Adrenal gland (tissue), 12 donors: ENCODE results near the gene KLHL22. TPM values are rescaled to one million over a fixed set of nuclear protein-coding genes. Genes with fewer than 3 reads are reported as not detected.
"Not testable (repeated sequence)": the region's sequence is repeated elsewhere in the genome, so short reads cannot be mapped to it uniquely, and the experiment has no call there.

Experiments used
- DNase-seq, 7 donors: peaks; one replicate each; pipeline ENCODE4 v3.0.0-alpha.2; 2019 to 2020
- H3K27ac ChIP-seq, 5 donors: fragments of 200-600 bp; sonication (generic) in 4 of 5; 1 replicate in 3 of 5; 2 replicates in 2 of 5; pipeline versions ENCODE4 v1.5.1 to v1.8.0; 2016 to 2020; ENCODE audit warnings: mild to moderate bottlenecking in 1 of 5
- H3K27me3 ChIP-seq: fragments of 200-600 bp; 2 replicates; pipeline ENCODE4 v1.8.0; 2021
- H3K36me3 ChIP-seq, 2 donors: fragments of 200-600 bp; replicated peaks in 1 of 2; 1 replicate in 1 of 2; 2 replicates in 1 of 2; pipeline versions ENCODE4 v1.5.1 to v1.8.0; 2018 to 2022
- H3K4me1 ChIP-seq, 2 donors: fragments of 200-600 bp; replicated peaks in 1 of 2; 1 replicate in 1 of 2; 2 replicates in 1 of 2; pipeline versions ENCODE4 v1.5.1 to v1.8.0; 2018 to 2021
- H3K4me3 ChIP-seq, 4 donors: fragments of 200-600 bp; sonication (generic) in 3 of 4; one replicate each; pipeline ENCODE4 v1.5.1; 2016 to 2018
- H3K9me3 ChIP-seq, 3 donors: fragments of 200-600 bp; sonication (generic) in 1 of 3; replicated peaks in 1 of 3; 1 replicate in 2 of 3; 2 replicates in 1 of 3; pipeline versions ENCODE4 v1.5.1 to v1.8.0; 2016 to 2021
- POLR2A ChIP-seq, 2 donors: fragments of 450-650 bp; IDR thresholded peaks; one replicate each; pipeline ENCODE4 v1.6.1; 2017; ENCODE audit warnings: antibody characterized with exemption in 2 of 2, mild to moderate bottlenecking in 2 of 2, moderate library complexity in 1 of 2
- WGBS, 4 donors: extraction: QIAGEN DNeasy Blood & Tissue Kit in 2 of 4; methylation state at CpG; one replicate each; pipeline versions ENCODE4 v1.1.5 to v1.1.7; 2013 to 2017; 5-methylcytosine and 5-hydroxymethylcytosine counted together
- intact Hi-C, 2 donors: fragments of 100-400 bp; cut with DNase I; formaldehyde crosslinking; loops; one replicate each; pipeline versions ENCODE4 v1.14.1 to v1.15.0; 2022 to 2023
- polyA plus RNA-seq, 3 donors: library from polyadenylated mRNA; stranded (reverse); fragments of 200-250 nt in 2 of 3; fragments of 350-450 nt in 1 of 3; fragmentation: Illumina TruSeq in 1 of 3; extraction: RNeasy Lipid Tissue Mini Kit (QIAGEN cat#74804) in 1 of 3; gene quantifications; one replicate each; pipeline ENCODE4 v1.2.3, GENCODE V29; 2013 to 2014
- small RNA-seq, 2 donors: library from RNA; depleted of rRNA; stranded (forward); fragments of <200 nt; gene quantifications; one replicate each; pipeline ENCODE3, GENCODE V24; 2016
- total RNA-seq, 9 donors: library from RNA; depleted of rRNA in 4 of 9; stranded (reverse); fragments of >200 nt in 4 of 9; fragments of 120-200 nt in 1 of 9; fragmentation: NEBNext Ultra II Directional in 1 of 9; extraction: Animal tissue kit (Norgen Biotek cat#: 25700) in 1 of 9; gene quantifications; one replicate each; pipeline versions ENCODE4 v1.1.0 to v1.2.4, GENCODE V29; 2013 to 2023
- TF ChIP-seq, protein P1 (sequence below), 6 experiments: fragments of 450-650 bp in 4 of 6; fragments of 200-600 bp in 2 of 6; sonication (generic) in 1 of 6; IDR thresholded peaks; 1 replicate in 5 of 6; 2 replicates in 1 of 6; pipeline versions ENCODE4 v1.5.1 to v1.8.0; 2016 to 2021; ENCODE audit warnings: antibody characterized with exemption in 6 of 6, mild to moderate bottlenecking in 2 of 6, moderate library complexity in 1 of 6
- donor health status: healthy with polysubstance abuse.
- donor health status: Bipolar disorder and iron deficiency.
- donor health status: DM: yes; HTN: yes; CAD: no.
- donor health status: DM: no; HTN: no; CAD: no.
- donor health status: DM: no; HTN: no; CAD: no.
- donor health status: DM: yes; HTN: yes; CAD: no.

KLHL22 gene
- total and polyA plus RNA-seq, 12 donors, result 15.3 to 38.8 (median 27.6) TPM

DNA sequence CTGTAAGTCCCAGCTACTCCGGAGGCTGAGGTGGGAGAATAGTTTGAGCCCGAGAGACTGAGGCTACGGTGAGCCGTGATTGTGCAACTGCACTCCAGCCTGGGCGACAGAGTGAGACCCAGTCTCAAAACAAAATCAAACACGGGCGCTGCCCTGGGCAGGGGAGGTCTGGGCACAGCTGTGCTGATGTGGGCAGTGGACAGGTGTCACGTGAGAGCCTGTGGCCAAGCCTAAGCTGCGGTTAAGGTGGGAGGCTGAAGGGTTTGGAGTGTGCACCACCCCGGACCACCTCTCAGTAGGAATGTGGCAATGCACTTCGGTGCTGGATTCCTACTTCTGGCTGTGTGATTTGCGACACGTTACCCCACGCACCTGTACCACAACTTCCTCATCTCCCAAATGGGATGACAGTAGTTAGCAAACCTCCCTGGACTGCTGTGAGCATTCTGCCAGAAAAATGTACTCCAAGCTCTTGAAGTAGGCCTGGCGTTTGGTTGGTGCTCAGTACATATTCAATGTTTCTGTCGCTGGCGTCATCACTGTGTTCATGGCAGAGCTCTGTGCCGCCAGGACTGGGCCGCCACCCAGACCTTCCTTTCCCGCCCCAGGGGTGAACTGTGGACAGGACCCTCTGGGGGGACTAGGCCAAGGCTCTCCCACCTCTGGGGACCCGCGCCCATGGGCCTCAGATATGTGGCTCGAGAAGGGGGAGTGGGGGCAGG is 102.5 kb downstream of the KLHL22 start:
- Histone ChIP-seq H3K27ac (peak overlapping the region in 3 of 5 donors; percentile 14 to 82 (median 66)), H3K27me3 (no peaks in the 10 kb centered on the region), H3K36me3 (no peaks in the 10 kb centered on the region), H3K9me3 (no peaks in the 10 kb centered on the region), H3K4me3 (peak overlapping the region in 3 of 4 donors; percentile 36 to 84 (median 62)), H3K4me1 (peaks cover 0 to 17% of the 10 kb centered on the region in 2 donors)
- WGBS, 4 donors, result 93 to 98% (median 95%) methylated on average over 12 to 23 of the region's 23 CpGs
- intact Hi-C loops, result no loop called here
- TF ChIP-seq, protein P1, sequence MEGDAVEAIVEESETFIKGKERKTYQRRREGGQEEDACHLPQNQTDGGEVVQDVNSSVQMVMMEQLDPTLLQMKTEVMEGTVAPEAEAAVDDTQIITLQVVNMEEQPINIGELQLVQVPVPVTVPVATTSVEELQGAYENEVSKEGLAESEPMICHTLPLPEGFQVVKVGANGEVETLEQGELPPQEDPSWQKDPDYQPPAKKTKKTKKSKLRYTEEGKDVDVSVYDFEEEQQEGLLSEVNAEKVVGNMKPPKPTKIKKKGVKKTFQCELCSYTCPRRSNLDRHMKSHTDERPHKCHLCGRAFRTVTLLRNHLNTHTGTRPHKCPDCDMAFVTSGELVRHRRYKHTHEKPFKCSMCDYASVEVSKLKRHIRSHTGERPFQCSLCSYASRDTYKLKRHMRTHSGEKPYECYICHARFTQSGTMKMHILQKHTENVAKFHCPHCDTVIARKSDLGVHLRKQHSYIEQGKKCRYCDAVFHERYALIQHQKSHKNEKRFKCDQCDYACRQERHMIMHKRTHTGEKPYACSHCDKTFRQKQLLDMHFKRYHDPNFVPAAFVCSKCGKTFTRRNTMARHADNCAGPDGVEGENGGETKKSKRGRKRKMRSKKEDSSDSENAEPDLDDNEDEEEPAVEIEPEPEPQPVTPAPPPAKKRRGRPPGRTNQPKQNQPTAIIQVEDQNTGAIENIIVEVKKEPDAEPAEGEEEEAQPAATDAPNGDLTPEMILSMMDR (IDR thresholded peaks at IDR 0.05), result no peak
- no peak for TF ChIP-seq POLR2A (IDR thresholded peaks at IDR 0.05)
- peak in 2 of 7 donors; percentile 25 to 49 for DNase-seq

DNA sequence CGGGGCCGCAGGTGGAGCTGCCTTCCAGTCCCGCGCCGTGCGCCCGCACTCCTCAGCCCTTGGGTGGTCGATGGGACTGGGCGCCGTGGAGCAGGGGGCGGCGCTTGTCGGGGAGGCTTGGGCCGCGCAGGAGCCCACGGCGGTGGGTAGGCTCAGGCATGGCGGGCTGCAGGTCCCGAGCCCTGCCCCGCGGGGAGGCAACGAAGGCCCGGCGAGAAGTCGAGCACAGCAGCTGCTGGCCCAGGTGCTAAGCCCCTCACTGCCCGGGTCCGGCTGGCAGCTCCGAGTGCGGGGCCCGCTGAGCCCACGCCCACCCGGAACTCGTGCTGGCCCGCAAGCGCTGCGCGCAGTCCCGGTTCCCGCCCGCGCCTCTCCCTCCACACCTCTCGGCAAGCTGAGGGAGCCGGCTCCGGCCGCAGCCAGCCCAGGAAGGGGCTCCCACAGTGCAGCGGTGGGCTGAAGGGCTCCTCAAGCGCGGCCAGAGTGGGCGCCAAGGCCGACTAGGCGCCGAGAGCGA is 103.2 kb downstream of the KLHL22 start:
- H3K4me3 ChIP-seq, H3K9me3 ChIP-seq, H3K36me3 ChIP-seq, H3K27ac ChIP-seq, intact Hi-C loops, H3K27me3 ChIP-seq: not testable (repeated sequence)
- peak in 1 of 7 donors; percentile 29 for DNase-seq
- H3K4me1 ChIP-seq, result peaks cover 0 to 17% of the 10 kb centered on the region in 2 donors
- WGBS, 4 donors, result 95 to 97% (median 97%) methylated on average over 31 to 53 of the region's 53 CpGs; no CpG with 5 or more reads in 1 of the 4 donors

Small RNA genes lying within 50 kb of the gene (small RNA-seq; reads per million reads assigned to genes)
- gene RF00019 (0 reads per million in 2 donors), gene RN7SL812P (0 reads per million in 2 donors), gene RNU6-225P (0 reads per million in 2 donors), gene RNY1P9 (0 reads per million in 2 donors)

Other genes starting within 250 kb of the KLHL22 start
- gene RTN4R, start 227.5 kb downstream of the KLHL22 start, total RNA-seq, result 10 to 100 TPM in 1 of 9 donors, 1 to 10 TPM in 5, under 1 TPM in 3; 0.35 to 18.8 (median 1.1) TPM
- 1 to 10 TPM in 2 of 3 donors, under 1 TPM in 1; 0.35 to 1.9 (median 1.1) TPM for gene RTN4R, start 227.5 kb downstream of the KLHL22 start, polyA plus RNA-seq
- 100 to 1,000 TPM in 3 of 9 donors, 10 to 100 TPM in 6; 43.7 to 159 (median 70.8) TPM for gene DGCR6L, start 175.7 kb downstream of the KLHL22 start, total RNA-seq
- 100 to 1,000 TPM in 1 of 3 donors, 10 to 100 TPM in 2; 12.1 to 107 (median 96.2) TPM for gene DGCR6L, start 175.7 kb downstream of the KLHL22 start, polyA plus RNA-seq
- gene ZNF74, start 101.6 kb downstream of the KLHL22 start, total RNA-seq, result 10 to 100 TPM in 5 of 9 donors, 1 to 10 TPM in 4; 5.7 to 28.9 (median 10.6) TPM
- gene ZNF74, start 101.6 kb downstream of the KLHL22 start, polyA plus RNA-seq, result 1 to 10 TPM; 4.4 to 7.5 (median 4.9) TPM
- 10 to 100 TPM in 5 of 9 donors, 1 to 10 TPM in 4; 1.3 to 45.3 (median 10.3) TPM for gene SCARF2, start 58.0 kb downstream of the KLHL22 start, total RNA-seq
- 1 to 10 TPM in 2 of 3 donors, under 1 TPM in 1; 0.92 to 6.2 (median 3.7) TPM for gene SCARF2, start 58.0 kb downstream of the KLHL22 start, polyA plus RNA-seq
- 100 to 1,000 TPM in 3 of 9 donors, 10 to 100 TPM in 6; 22.5 to 149 (median 81.0) TPM for gene MED15, start 11.8 kb upstream of the KLHL22 start, total RNA-seq
- 100 to 1,000 TPM in 2 of 3 donors, 10 to 100 TPM in 1; 27.8 to 203 (median 197) TPM for gene MED15, start 11.8 kb upstream of the KLHL22 start, polyA plus RNA-seq